ENCODE data around the gene ADPRHL1. TPM values are rescaled to one million over a fixed set of nuclear protein-coding genes. Genes with fewer than 3 reads are reported as not detected.
"Not testable (repeated sequence)": the region's sequence is repeated elsewhere in the genome, so short reads cannot be mapped to it uniquely, and the experiment has no call there.

ADPRHL1 gene
- total RNA-seq, 1 experiment from 2014 or later = 21.4 TPM

DNA sequence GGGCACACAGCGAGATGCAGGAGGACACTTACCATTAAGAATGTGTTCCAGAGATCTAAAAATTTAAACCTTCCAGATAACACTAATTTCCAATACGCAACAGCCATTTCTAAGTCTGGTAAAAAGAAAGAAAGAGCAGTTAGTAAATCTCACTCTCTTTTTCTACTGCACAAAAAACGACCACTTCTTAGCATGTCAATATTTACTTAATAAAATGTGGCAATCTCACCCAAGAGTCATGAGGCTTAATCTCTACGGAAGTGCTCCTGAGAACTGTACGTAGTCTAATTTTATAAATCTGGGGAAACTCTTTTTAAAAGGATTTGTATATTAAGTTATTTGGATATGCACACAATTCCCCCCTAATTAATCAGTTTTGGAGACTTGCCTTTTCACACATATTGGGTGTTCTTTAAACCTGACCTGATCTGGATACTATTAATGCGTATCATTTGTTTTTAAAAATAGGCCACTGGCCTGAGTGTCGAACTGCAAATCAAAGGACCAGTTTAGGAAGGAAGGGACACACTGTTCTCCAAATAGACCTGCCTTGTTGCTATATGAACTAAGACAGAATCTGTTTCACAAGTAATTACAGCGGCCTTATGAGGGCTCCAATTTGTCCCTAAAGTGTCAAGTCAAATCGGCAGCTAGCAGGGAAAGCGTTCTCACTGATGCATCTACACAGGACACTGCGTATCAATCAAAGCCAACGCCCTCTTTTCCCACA, 7.9 kb upstream of the ADPRHL1 start:
- in situ Hi-C loops (cut with HindIII; ENCODE audit: low pct_unique_long_range_greater_than_20kb, low sequenced_read_pairs) = no loop called here

DNA sequence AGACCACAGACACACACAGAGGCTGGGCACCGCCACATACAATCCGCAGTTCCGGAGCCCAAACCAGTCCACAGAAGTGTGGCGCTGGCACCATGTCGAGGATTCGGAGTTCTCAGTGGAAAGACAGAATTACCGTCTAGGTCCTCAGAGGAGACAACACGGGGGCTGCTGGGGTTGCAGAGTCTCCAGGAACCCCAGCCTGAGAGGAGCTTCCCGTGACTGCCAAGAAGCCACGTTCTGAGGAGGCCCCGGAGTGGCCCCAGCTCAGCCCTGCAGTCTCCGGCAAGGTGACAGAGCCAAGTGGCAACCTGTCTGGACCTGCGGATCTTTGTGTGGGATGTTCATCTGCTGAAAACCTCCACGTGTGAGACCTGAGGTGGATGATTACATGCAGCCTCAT, 7.3 kb upstream of the ADPRHL1 start:
- no peak for DNase-seq (ENCODE audit: low read depth)
- in situ Hi-C loops (cut with HindIII; ENCODE audit: low pct_unique_long_range_greater_than_20kb, low sequenced_read_pairs) = no loop called here

More for the DNA sequence above, 7.9 kb upstream of the ADPRHL1 start:
- DNase-seq (ENCODE audit: low read depth) = no peak

DNA sequence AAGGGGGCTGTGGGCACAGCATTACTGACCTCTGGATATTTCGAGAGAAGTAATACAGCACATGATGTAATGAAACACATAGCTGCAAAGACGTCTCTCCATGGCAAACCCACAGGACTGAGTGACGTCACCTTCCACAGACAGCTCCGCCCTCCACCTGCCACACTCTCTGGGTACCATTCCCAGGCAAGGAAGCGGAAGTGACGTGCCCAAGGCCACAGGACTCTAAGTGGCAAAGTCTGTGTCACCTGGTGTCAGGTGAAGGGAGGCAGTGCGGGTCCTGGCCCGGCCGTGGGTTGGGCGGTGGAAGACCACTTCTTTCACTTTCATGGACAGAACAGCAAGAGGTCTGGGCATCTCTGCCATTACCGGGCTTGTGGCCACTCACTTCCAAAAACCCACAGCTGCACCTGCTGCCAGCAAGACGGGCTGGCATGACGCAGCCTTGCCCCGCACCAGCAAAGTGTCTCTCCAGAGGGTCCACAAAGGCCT, 6.8 kb upstream of the ADPRHL1 start:
- in situ Hi-C loops (cut with HindIII; ENCODE audit: low pct_unique_long_range_greater_than_20kb, low sequenced_read_pairs) = no loop called here
- DNase-seq (ENCODE audit: low read depth) = no peak

DNA sequence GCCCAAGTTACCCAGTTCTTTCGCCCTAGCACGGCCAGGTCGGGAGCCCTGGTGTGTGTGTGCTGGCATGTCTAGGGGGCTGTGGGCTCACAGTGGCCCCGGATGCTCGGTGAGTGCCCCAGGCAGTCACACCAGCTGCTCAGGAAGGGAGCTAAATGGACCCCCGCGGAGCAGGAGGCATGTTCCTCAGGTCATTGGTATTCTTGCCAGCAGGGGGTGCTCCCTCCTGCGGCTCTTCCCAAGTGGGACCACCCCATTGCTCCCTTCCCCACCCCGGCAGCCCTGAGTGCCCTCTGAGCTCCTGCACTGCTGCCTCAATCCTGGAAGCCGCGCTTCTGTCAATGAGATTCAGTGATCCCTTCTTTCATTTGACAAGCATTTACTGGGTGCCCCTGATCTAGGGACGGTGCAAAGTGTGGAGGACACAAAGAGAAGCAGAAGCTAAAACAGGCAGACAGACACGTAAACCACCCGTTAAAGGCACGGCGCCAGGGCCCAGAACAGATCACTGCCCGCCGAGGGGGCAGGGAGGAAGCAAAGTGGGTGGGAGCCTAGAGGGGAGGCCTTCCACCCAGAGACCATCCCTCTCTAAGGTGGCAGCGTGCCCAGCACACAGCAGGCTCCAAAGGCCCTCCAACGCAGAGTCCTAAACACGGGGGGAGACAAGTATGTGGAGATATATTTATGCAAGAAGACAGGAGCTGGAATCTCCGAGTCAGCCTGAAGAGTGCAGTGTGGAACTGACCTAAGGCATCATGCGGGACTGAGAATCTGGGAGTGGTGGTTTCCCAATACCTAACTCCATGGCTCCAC, 5.2 kb upstream of the ADPRHL1 start:
- DNase-seq (ENCODE audit: low read depth) = no peak
- in situ Hi-C loops (cut with HindIII; ENCODE audit: low pct_unique_long_range_greater_than_20kb, low sequenced_read_pairs) = no loop called here

DNA sequence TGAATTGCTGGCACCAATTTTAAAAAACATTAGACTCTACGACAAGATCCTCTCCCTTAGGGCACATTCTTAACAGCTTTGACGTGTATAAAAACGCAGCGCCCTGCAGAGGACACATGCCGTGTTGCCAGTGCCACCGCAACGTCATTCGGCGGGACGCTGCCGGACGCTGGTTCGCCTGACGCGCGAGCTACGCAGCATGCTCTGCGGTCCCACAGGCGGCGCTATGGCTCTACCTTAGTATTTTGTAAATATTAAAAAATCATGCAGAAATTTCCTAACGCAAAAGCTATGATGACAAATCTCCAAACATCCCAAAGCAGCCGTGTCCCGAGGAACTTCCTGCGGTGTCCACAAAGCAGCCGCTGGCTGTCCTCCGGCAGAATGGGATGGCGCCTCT, 4.2 kb upstream of the ADPRHL1 start:
- in situ Hi-C loops (cut with HindIII; ENCODE audit: low pct_unique_long_range_greater_than_20kb, low sequenced_read_pairs) = no loop called here
- DNase-seq (ENCODE audit: low read depth) = no peak

DNA sequence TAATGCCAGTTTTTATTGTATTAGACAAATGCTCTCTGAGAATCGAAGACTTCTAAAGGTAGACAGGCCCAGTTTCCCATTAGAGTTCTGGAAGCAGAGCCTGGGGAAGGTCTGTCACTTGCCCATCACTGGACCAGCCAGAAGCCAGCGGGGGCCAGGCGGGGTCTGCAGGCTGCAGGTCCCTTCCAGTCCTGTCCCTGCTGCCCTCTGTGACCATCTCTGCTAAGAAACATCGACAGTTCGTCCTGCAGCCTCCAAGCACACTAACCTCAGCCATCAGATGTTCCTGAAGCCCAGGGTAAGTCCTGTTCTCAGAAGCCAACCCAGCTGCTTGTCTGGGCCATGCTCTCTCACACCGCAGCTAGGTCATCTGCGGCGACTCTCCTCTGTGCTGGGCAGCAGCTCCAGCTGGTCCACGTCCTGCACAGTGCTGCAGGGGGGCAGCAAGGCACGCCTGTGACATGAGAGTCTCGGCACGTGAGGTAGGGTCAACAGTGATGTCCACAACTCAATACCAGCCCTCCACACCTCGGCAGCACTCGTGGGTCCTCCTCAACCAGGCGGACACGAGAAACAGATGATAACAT, 2.9 kb upstream of the ADPRHL1 start:
- in situ Hi-C loops (cut with HindIII; ENCODE audit: low pct_unique_long_range_greater_than_20kb, low sequenced_read_pairs) = no loop called here
- DNase-seq (ENCODE audit: low read depth) = no peak

DNA sequence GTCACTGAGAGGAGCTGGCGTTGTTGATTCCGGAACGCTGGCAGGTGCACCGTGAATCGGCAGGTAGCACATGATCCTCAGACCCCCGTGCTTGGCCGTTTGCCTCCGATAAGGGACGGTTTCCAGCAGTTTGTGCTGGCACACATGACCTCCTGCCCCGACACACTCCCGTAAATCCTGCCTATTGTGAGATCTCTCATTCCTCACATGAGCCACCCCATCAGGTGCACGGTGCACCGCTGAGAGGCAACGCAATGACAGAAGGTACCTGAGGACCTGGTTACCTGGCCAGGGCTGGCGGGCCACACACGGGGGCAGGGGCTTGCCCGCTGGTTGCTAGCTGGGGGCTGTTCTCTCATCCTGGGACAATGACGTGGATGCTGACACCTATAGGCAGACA, 2.1 kb upstream of the ADPRHL1 start:
- no peak for DNase-seq (ENCODE audit: low read depth)
- in situ Hi-C loops (cut with HindIII; ENCODE audit: low pct_unique_long_range_greater_than_20kb, low sequenced_read_pairs) = no loop called here

DNA sequence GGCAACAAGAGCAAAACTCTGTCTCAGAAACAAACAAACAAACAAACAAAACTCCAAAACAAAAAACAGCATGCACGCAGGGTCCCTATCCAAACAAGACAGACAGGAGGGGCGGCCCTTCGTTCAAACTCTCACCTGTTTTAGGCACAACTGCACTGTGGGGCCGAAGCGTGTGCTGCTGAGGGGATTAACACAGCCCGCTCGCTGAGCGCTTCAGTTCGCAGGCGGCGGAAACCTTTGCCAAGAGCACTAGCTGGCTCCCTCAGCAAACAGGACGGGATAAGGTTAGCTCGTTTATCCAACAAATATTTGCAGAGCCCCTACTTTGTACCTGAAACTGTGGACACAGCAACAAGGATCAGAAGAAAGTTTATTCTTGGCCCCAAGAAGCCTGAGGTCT, 1.6 kb upstream of the ADPRHL1 start:
- DNase-seq (ENCODE audit: low read depth) = no peak
- in situ Hi-C loops (cut with HindIII; ENCODE audit: low pct_unique_long_range_greater_than_20kb, low sequenced_read_pairs) = no loop called here

DNA sequence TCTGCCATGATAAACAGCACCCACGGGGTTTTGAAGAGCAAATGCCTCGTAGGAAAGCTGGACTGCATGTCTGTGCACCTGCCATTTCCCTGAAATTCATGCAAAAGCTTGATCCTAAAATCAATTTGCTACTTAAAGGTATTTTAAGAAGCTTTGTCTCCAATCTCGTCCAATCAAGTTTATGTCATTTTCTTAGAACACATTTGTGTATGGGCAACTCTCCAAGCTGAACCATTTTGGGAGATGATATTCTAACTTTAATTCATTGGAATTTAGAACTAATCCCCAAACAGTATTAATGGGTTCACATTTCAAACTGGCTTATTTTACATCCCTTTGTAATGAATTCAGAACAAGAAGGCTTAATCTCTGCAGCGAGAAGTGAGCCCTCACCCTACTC, 822 bp downstream of the ADPRHL1 start:
- in situ Hi-C loops (cut with HindIII; ENCODE audit: low pct_unique_long_range_greater_than_20kb, low sequenced_read_pairs) = no loop called here
- DNase-seq (ENCODE audit: low read depth) = no peak

DNA sequence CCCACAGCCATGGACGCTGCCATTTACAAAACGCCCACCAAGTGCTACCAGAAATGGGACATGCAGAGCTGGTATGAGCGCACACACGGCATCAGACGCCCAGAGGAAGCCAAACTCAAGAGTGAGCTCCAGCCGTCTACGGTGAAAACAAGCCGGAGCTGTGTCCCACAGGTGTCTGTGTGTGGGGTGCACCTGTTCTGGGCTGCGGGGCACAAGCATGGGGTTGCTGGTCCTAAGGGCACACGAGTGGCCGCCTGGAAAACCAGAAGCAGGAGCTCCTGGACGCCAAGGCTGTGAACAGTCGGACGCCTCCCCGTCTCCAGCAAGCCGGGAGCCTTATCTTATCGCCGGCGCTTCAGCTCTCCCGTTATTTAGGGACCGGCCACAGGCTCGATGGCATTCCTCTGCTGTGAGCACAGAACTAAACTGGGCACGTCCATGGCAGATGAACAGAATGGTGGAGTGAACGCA, 1.3 kb downstream of the ADPRHL1 start:
- in situ Hi-C loops (cut with HindIII; ENCODE audit: low pct_unique_long_range_greater_than_20kb, low sequenced_read_pairs) = no loop called here
- no peak for DNase-seq (ENCODE audit: low read depth)

DNA sequence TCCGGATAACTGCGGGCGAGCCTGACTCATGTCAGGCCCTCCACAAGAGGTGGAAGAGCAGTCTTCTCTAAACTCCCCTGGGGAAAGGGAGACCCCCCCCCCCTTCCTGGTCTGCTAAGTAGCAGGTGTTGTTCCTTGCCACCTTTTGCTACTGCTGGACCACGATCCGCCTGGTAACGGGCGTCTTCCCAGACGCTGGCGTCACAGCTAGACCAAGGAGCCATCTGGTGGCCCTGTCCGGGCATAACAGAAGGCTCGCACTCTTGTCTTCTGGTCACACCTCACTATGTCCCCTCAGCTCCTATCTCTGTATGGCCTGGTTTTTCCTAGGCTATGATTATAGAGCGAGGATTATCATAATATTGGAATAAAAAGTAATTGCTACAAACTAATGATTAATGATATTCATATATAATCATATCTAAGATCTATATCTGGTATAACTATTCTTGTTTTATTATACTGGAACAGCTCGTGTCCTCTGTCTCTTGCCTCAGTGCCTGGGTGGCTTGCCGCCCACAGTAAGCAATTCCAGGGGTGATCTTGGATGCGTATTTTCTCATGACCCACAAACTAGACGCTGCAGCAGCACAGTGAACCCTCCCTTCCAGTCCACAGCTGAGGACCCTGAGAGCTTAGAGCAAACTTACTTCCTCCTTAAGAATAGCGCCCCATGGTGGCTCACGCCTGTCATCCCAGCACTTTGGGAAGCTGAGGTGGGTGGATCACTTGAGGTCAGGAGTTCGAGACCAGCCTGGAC, 2.2 kb downstream of the ADPRHL1 start:
- in situ Hi-C loops (cut with HindIII; ENCODE audit: low pct_unique_long_range_greater_than_20kb, low sequenced_read_pairs) = not testable (repeated sequence)
- DNase-seq (ENCODE audit: low read depth) = peak; percentile 35

DNA sequence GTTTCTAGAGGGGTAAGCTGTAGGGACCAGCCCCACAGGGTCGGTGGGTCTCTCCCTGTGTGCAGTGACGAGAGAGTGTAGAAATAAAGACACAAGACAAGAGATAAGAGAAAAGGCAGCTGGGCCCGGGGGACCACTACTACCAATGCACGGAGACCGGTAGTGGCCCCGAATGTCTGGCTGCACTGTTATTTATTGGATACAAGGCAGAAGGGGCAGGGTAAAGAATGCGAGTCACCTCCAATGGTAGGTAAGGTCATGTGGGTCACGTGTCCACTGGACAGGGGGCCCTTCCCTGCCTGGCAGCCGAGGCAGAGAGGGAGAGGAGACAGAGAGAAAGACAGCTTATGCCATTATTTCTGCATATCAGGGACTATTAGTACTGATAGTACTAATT, 2.9 kb downstream of the ADPRHL1 start:
- in situ Hi-C loops (cut with HindIII; ENCODE audit: low pct_unique_long_range_greater_than_20kb, low sequenced_read_pairs); DNase-seq (ENCODE audit: low read depth): not testable (repeated sequence)

DNA sequence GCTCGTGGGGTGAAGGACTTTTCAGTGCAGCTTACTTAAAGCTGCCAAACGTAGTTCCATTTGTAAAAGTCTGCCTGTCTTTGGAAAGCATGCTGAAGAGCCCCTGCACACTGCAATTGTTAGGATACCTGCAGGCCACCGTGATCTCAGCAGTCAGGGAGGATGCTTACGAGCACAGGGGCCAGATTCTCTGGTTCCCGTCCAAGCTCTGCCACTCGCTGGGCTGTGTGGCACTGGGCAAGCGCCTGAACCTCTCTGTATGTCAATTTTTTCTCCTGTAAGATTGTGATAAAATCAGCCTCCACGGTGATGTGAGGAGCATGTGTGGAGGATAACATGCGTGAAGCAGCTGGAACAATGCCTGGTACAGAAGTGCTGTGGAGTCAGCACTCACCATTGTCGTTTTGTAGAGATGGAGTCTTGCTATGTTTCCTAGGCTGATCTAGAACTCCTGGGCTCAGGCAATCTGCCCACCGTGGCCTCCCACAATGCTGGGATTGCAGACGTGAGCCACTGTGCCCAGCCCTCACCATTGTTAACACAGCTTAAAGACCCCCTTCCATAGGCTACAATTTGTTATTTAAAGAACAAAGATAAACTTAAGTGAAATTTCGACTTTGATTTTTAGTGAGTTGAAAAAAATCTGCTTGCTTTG, 3.5 kb downstream of the ADPRHL1 start:
- in situ Hi-C loops (cut with HindIII; ENCODE audit: low pct_unique_long_range_greater_than_20kb, low sequenced_read_pairs) = no loop called here
- DNase-seq (ENCODE audit: low read depth) = no peak

DNA sequence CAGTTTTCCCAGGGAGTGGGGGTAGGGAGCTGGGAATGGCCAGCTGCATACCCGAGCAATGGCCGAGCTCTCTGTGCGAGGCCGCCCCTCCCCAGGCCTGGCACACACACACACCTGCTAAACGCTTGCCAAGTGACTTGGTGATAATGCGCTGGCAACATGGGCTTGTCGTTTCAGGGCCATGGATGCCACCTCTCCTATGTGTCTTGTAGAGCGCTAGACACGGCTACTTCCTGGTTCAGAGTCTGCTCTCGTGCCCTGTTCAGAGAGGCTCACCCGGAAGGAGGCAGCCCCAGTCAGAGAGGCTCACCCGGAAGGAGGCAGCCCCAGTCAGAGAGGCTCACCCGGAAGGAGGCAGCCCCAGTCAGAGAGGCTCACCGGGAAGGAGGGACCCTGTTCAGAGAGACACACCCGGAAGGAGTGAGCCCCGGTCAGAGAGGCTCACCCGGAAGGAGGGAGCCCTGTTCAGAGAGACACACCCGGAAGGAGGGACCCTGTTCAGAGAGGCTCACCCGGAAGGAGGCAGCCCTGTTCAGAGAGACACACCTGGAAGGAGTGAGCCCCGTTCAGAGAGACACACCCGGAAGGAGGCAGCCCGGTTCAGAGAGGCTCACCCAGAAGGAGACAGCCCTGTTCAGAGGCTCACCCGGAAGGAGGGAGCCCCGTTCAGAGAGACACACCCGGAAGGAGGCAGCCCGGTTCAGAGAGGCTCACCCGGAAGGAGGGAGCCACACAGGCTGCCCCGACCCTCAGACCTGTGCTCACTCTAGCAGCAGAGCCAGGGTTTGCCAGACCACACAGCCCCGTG, 4.2 kb downstream of the ADPRHL1 start:
- in situ Hi-C loops (cut with HindIII; ENCODE audit: low pct_unique_long_range_greater_than_20kb, low sequenced_read_pairs) = no loop called here
- peak; percentile 94 for DNase-seq (ENCODE audit: low read depth)

DNA sequence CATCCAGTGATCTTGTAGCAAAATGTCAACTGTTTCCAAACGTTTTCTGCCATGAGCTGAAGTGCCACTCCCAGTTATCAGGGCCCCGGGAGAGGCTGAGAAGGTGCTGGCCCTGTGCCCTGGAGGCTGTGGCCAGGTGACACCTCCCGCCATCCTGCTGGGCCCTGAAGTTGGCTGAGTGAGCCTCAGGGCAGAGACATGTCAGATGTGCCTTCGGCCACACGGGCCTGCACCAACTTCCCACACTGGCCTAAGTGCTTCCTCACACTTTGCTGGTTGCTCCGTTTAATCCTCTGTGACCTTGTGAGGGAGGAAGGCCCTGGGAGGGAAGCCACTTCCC, 4.8 kb downstream of the ADPRHL1 start:
- DNase-seq (ENCODE audit: low read depth) = no peak
- in situ Hi-C loops (cut with HindIII; ENCODE audit: low pct_unique_long_range_greater_than_20kb, low sequenced_read_pairs) = no loop called here

DNA sequence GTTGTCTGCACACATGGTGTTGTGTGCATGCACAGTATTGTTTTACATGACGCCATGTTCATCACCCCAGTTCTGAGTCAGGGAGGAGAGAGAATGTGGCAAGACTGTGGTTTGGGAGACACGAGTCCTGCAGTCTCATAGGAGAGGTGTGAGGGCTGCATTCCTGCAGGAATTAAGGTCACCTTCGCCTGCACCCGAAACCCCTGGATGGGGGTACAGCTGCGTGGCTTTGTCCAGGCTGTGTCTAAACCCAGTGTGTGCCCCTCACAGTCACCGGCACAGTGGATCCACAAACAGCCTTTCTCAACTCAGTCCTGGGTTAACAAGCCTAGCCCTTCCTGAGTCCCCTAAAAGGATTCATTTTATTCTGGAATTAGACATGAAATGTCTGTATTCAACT, 5.7 kb downstream of the ADPRHL1 start:
- no peak for DNase-seq (ENCODE audit: low read depth)
- in situ Hi-C loops (cut with HindIII; ENCODE audit: low pct_unique_long_range_greater_than_20kb, low sequenced_read_pairs) = no loop called here

DNA sequence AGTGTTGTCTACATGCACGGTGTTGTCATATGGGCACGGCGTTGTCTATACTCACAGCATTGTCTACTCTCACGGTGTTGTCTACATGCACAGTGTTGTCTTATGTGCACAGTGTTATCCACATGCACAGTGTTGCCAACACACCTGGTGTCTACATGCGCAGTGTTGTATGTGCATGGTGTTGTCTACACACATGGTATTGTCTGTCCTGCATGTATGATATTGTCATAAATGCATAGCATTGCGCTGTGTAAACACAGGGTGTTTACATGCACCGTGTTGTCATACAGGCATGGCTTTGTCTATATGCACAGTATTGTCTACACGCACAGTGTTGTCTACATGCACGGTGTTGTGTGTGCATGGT, 6.8 kb downstream of the ADPRHL1 start:
- DNase-seq (ENCODE audit: low read depth) = no peak
- in situ Hi-C loops (cut with HindIII; ENCODE audit: low pct_unique_long_range_greater_than_20kb, low sequenced_read_pairs) = no loop called here

Measured in Caki2 (cell line).